Mesothelial cell of epicardium (in vitro differentiated cells): ENCODE data around the gene SCRG1. TPM values are rescaled to one million over a fixed set of nuclear protein-coding genes. Genes with fewer than 3 reads are reported as not detected.

Source experiments
- DNase-seq, 2 experiments: peaks; one replicate each; pipeline ENCODE4 v3.0.0; 2021; ENCODE audit warnings: low spot score in 2 of 2; ENCODE audit not compliant: unreplicated experiment in 2 of 2
- H3K27ac Mint-ChIP-seq: 2 replicates; pipeline ENCODE4 v1.8.0; 2021; ENCODE audit warnings: mixed read lengths
- H3K27me3 Mint-ChIP-seq: 2 replicates; pipeline ENCODE4 v1.8.0; 2021; ENCODE audit warnings: low read depth, mixed read lengths
- H3K36me3 Mint-ChIP-seq: 2 replicates; pipeline ENCODE4 v1.8.0; 2021; ENCODE audit warnings: mixed read lengths
- H3K4me1 Mint-ChIP-seq: 2 replicates; pipeline ENCODE4 v1.8.0; 2021; ENCODE audit warnings: mixed read lengths
- H3K4me3 Mint-ChIP-seq: 2 replicates; pipeline ENCODE4 v1.8.0; 2021; ENCODE audit warnings: mild to moderate bottlenecking, moderate library complexity, mixed read lengths
- H3K9me3 Mint-ChIP-seq: 2 replicates; pipeline ENCODE4 v1.8.0; 2021; ENCODE audit warnings: mixed read lengths
- total RNA-seq: library from RNA; stranded (reverse); gene quantifications from 3 replicates; pipeline ENCODE4 v1.2.1, GENCODE V29; 2021
- TF ChIP-seq, protein P1 (sequence below): fragments of 200-600 bp; sonication (generic); IDR thresholded peaks from one replicate; pipeline ENCODE4 v1.5.0; 2021; ENCODE audit warnings: antibody characterized with exemption; ENCODE audit not compliant: unreplicated experiment

Gene SCRG1
- total RNA-seq, 1 donor from 2014 or later, result 0.42 TPM

DNA sequence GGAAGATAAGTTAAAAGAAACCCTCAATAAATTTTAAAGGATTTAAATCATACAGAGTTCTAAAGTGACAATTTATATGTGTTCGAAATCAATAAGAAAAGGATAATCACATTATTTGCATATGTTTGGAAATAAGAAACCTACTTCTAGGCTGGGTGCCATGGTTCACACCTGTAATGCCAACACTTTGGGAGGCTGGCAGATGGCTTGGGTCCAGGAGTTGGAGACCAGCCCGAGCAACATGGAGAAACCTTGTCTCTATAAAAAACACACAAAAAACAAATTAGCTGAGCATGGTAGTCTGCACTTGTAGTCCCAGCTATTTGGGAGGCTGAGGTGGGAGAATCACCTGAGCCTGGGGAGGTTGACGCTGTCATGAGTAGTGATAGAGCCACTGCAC lies 36.2 kb downstream of the SCRG1 start:
- Mint-ChIP-seq H3K4me1 (peaks cover 3% of the 10 kb centered on the region), H3K27ac (no peak overlapping the region), H3K4me3 (no peak overlapping the region), H3K9me3 (peaks cover 3% of the 10 kb centered on the region), H3K27me3 (no peaks in the 10 kb centered on the region), H3K36me3 (no peaks in the 10 kb centered on the region)
- DNase-seq, result no peak
- TF ChIP-seq, protein P1, sequence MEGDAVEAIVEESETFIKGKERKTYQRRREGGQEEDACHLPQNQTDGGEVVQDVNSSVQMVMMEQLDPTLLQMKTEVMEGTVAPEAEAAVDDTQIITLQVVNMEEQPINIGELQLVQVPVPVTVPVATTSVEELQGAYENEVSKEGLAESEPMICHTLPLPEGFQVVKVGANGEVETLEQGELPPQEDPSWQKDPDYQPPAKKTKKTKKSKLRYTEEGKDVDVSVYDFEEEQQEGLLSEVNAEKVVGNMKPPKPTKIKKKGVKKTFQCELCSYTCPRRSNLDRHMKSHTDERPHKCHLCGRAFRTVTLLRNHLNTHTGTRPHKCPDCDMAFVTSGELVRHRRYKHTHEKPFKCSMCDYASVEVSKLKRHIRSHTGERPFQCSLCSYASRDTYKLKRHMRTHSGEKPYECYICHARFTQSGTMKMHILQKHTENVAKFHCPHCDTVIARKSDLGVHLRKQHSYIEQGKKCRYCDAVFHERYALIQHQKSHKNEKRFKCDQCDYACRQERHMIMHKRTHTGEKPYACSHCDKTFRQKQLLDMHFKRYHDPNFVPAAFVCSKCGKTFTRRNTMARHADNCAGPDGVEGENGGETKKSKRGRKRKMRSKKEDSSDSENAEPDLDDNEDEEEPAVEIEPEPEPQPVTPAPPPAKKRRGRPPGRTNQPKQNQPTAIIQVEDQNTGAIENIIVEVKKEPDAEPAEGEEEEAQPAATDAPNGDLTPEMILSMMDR, result no peak

DNA sequence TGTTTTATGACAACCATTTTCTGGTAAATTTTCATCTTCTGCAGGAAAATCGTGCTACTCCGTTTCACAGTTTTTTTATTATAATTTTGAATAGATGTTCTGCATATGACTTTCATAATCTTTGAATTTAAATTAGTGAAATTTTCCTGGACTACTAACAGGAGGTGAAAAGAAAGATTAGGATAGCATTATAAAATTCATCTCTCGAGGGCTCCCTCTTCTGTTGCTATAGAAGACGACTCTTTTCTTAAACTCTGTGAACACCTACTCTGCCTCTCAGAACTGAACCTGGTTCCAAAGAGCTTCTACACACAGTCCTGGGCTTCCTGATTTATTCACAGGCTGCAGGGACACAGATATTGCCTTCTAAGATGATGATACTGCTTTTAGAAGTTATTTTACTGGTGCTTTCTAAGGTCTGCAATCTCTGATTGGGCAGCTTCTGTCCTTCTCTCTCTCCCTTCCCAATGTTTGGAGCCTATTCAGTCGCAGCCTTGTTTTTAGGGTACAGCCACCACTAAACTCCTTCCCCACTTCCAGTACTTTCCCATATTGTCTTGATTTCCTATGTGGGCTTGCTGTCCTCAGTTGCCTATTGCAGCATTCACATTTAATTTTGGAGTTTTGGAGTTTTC lies 38.2 kb downstream of the SCRG1 start:
- Mint-ChIP-seq H3K27ac (no peak overlapping the region), H3K27me3 (no peaks in the 10 kb centered on the region), H3K4me3 (no peak overlapping the region), H3K4me1 (no peaks in the 10 kb centered on the region), H3K9me3 (peaks cover 3% of the 10 kb centered on the region), H3K36me3 (no peaks in the 10 kb centered on the region)
- TF ChIP-seq, protein P1, result no peak
- no peak for DNase-seq

DNA sequence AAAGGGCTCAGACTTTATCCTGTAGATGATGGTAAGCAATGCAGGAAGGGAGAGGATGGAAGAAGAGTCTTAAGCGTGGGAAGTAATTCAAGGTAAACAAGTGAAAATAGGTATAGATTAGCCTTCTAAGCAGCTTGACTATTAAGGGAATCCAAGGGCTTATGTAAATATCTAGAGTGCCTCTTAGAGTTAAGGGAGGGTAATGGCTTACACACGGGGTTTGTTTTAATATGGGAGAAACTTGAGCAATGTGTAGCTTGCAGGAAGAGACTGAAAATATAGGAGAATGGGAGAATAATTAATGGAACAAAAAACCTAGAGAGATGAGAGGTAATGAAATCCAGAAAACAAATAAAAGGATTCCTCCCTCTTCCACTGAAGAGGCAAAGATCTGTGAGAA lies 41.0 kb downstream of the SCRG1 start:
- Mint-ChIP-seq H3K4me1 (no peaks in the 10 kb centered on the region), H3K27me3 (no peaks in the 10 kb centered on the region), H3K27ac (no peak overlapping the region), H3K4me3 (no peak overlapping the region), H3K36me3 (no peaks in the 10 kb centered on the region), H3K9me3 (peaks cover 3% of the 10 kb centered on the region)
- DNase-seq, result no peak
- TF ChIP-seq, protein P1, result no peak

DNA sequence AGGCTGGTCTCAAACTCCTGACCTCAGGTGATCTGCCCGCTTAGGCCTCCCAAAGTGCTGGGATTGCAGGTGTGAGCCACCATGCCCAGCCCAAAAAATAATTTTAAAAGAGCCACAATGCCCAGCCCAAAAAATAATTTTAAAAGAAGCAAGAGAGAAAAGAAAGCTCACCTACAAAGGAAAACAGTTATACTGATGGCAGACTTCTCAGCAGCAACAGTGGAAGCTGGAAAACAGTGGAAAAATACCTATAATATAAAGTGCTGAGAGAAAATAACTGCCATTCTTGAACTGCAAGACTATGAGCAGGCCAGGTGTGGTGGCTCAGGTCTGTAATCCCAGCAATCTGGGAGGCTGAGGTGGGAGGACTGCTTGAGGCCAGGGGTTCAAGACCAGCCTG lies 51.4 kb downstream of the SCRG1 start:
- peaks cover 13% of the 10 kb centered on the region for H3K9me3 Mint-ChIP-seq
- H3K4me1 Mint-ChIP-seq, result peaks cover 16% of the 10 kb centered on the region
- no peak overlapping the region for H3K27ac Mint-ChIP-seq
- H3K27me3 Mint-ChIP-seq, result no peaks in the 10 kb centered on the region
- TF ChIP-seq, protein P1, result no peak
- peaks cover 3% of the 10 kb centered on the region for H3K36me3 Mint-ChIP-seq
- DNase-seq, result no peak
- H3K4me3 Mint-ChIP-seq, result no peak overlapping the region

DNA sequence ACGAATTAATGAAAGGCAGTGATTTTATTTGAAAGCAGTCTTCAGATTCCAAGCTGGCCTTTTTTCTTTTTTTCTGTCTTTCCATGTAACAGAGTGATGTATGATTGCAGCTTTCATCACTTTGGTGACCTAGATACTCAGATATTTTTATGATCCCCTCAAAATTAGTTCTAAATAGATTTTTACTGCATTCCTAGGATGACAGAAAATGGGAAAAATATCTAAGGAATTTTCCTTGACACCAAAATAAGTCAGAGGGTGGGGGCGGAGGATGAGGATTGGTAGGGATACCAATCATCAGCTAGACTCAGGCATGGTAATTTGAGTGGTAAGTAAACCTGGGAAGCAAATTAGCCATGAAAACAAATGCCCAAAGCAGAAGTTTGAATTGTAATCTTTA lies 52.8 kb downstream of the SCRG1 start:
- DNase-seq, result no peak
- Mint-ChIP-seq H3K27ac (peak overlapping the region; percentile 85), H3K4me1 (peaks cover 16% of the 10 kb centered on the region), H3K4me3 (no peak overlapping the region), H3K9me3 (peaks cover 13% of the 10 kb centered on the region), H3K36me3 (peaks cover 3% of the 10 kb centered on the region), H3K27me3 (no peaks in the 10 kb centered on the region)
- TF ChIP-seq, protein P1, result no peak

DNA sequence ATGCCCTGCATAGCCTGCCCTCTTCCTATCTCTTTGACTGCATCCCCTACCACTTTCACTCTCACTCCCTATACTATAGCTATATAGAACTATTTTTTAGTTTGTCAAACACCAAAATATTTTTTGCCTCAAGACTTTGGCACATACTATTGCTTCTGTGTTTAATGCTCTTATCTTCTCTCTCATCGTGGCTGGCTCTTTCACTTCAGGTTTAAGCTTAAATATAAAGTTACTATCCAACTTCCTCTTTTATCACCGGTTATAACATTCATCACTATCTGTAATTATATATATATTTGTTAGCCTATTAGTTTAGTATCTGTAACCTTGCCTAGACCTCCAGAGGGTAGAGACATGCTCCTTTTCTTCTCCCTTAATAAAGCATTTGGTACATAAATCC lies 53.3 kb downstream of the SCRG1 start:
- H3K9me3 Mint-ChIP-seq, result peaks cover 12% of the 10 kb centered on the region
- H3K4me3 Mint-ChIP-seq, result no peak overlapping the region
- peak overlapping the region; percentile 85 for H3K27ac Mint-ChIP-seq
- H3K27me3 Mint-ChIP-seq, result no peaks in the 10 kb centered on the region
- H3K4me1 Mint-ChIP-seq, result peaks cover 21% of the 10 kb centered on the region
- no peak for DNase-seq
- peaks cover 3% of the 10 kb centered on the region for H3K36me3 Mint-ChIP-seq
- TF ChIP-seq, protein P1, result no peak
